HL-60 (cell line): ENCODE data around the gene PRSS16.
"Not testable (repeated sequence)": the region's sequence is repeated elsewhere in the genome, so short reads cannot be mapped to it uniquely, and the experiment has no call there.

Experiments used
- DNase-seq, 2 experiments: peaks; one replicate each; pipeline ENCODE4 v3.0.0-alpha.2; 2010 to 2020; ENCODE audit warnings: low read depth in 1 of 2, low spot score in 1 of 2
- H3K27ac ChIP-seq: fragments of 250-450 bp; sonication (Bioruptor Pico); replicated peaks from 2 replicates; pipeline ENCODE4 v1.5.1; 2020; ENCODE audit warnings: mild to moderate bottlenecking, moderate library complexity
- H3K27me3 ChIP-seq: fragments of 250-450 bp; sonication (Bioruptor Pico); 2 replicates; pipeline ENCODE4 v1.5.1; 2021; ENCODE audit warnings: mild to moderate bottlenecking, moderate library complexity; ENCODE audit not compliant: insufficient read depth, poor library complexity, severe bottlenecking
- H3K4me3 ChIP-seq: replicated peaks from 2 replicates; pipeline ENCODE4 v1.5.1; 2011; ENCODE audit warnings: mild to moderate bottlenecking, control low read depth, low read length; ENCODE audit not compliant: insufficient read depth
- GABPA ChIP-seq: IDR thresholded peaks from 2 replicates; pipeline ENCODE4 v1.6.1; 2012; ENCODE audit warnings: low read depth
- POLR2AphosphoS5 ChIP-seq: IDR thresholded peaks from 2 replicates; pipeline ENCODE4 v1.6.1; 2012; ENCODE audit warnings: low read depth
- SPI1 ChIP-seq: IDR thresholded peaks from 2 replicates; pipeline ENCODE4 v1.6.1; 2012; ENCODE audit warnings: low read depth, mild to moderate bottlenecking, borderline replicate concordance
- TF ChIP-seq, protein P1 (sequence below): IDR thresholded peaks from one replicate; pipeline ENCODE4 v1.5.1; 2011; ENCODE audit warnings: low read length, control low read depth, inconsistent platforms; ENCODE audit not compliant: insufficient read depth
- TF ChIP-seq, protein P2 (sequence below): IDR thresholded peaks from 2 replicates; pipeline ENCODE4 v1.6.1; 2012; ENCODE audit warnings: low read depth; ENCODE audit not compliant: insufficient replicate concordance

The PRSS16 gene

GRCh38 chr6:27213544-27214125 is 33.9 kb upstream of the PRSS16 start:
- TF ChIP-seq POLR2AphosphoS5 (no peak), SPI1 (no peak), GABPA (no peak)
- TF ChIP-seq, protein P1, sequence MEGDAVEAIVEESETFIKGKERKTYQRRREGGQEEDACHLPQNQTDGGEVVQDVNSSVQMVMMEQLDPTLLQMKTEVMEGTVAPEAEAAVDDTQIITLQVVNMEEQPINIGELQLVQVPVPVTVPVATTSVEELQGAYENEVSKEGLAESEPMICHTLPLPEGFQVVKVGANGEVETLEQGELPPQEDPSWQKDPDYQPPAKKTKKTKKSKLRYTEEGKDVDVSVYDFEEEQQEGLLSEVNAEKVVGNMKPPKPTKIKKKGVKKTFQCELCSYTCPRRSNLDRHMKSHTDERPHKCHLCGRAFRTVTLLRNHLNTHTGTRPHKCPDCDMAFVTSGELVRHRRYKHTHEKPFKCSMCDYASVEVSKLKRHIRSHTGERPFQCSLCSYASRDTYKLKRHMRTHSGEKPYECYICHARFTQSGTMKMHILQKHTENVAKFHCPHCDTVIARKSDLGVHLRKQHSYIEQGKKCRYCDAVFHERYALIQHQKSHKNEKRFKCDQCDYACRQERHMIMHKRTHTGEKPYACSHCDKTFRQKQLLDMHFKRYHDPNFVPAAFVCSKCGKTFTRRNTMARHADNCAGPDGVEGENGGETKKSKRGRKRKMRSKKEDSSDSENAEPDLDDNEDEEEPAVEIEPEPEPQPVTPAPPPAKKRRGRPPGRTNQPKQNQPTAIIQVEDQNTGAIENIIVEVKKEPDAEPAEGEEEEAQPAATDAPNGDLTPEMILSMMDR, result no peak
- TF ChIP-seq, protein P2, sequence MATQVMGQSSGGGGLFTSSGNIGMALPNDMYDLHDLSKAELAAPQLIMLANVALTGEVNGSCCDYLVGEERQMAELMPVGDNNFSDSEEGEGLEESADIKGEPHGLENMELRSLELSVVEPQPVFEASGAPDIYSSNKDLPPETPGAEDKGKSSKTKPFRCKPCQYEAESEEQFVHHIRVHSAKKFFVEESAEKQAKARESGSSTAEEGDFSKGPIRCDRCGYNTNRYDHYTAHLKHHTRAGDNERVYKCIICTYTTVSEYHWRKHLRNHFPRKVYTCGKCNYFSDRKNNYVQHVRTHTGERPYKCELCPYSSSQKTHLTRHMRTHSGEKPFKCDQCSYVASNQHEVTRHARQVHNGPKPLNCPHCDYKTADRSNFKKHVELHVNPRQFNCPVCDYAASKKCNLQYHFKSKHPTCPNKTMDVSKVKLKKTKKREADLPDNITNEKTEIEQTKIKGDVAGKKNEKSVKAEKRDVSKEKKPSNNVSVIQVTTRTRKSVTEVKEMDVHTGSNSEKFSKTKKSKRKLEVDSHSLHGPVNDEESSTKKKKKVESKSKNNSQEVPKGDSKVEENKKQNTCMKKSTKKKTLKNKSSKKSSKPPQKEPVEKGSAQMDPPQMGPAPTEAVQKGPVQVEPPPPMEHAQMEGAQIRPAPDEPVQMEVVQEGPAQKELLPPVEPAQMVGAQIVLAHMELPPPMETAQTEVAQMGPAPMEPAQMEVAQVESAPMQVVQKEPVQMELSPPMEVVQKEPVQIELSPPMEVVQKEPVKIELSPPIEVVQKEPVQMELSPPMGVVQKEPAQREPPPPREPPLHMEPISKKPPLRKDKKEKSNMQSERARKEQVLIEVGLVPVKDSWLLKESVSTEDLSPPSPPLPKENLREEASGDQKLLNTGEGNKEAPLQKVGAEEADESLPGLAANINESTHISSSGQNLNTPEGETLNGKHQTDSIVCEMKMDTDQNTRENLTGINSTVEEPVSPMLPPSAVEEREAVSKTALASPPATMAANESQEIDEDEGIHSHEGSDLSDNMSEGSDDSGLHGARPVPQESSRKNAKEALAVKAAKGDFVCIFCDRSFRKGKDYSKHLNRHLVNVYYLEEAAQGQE, result no peak
- Histone ChIP-seq H3K4me3 (no peak overlapping the region), H3K27ac (no peak overlapping the region), H3K27me3 (no peaks in the 10 kb centered on the region)
- no peak for DNase-seq

- no peak overlapping the region for H3K4me3 ChIP-seq
- no peak overlapping the region for H3K27ac ChIP-seq
- TF ChIP-seq, protein P2, result no peak
- TF ChIP-seq SPI1 (no peak), GABPA (no peak), POLR2AphosphoS5 (no peak)
- TF ChIP-seq, protein P1, result no peak
- DNase-seq, result no peak
- no peaks in the 10 kb centered on the region for H3K27me3 ChIP-seq
Observed at GRCh38 chr6:27214126-27214601, 33.3 kb upstream of the PRSS16 start.

GRCh38 chr6:27216874-27217273 is 30.6 kb upstream of the PRSS16 start:
- TF ChIP-seq, protein P2, result no peak
- TF ChIP-seq SPI1, result no peak
- TF ChIP-seq, protein P1, result no peak
- no peak for TF ChIP-seq GABPA
- TF ChIP-seq POLR2AphosphoS5, result no peak
- no peaks in the 10 kb centered on the region for H3K27me3 ChIP-seq
- no peak for DNase-seq
- no peak overlapping the region for H3K4me3 ChIP-seq
- no peak overlapping the region for H3K27ac ChIP-seq

GRCh38 chr6:27222971-27223370 is 24.5 kb upstream of the PRSS16 start:
- H3K27ac ChIP-seq, H3K4me3 ChIP-seq, H3K27me3 ChIP-seq, DNase-seq: not testable (repeated sequence)
